Measurements from ENCODE around the gene CAPNS2.
A peak's percentile ranks its signal among the peaks of the same experiment; 100 is the strongest.

CAPNS2 gene

DNA sequence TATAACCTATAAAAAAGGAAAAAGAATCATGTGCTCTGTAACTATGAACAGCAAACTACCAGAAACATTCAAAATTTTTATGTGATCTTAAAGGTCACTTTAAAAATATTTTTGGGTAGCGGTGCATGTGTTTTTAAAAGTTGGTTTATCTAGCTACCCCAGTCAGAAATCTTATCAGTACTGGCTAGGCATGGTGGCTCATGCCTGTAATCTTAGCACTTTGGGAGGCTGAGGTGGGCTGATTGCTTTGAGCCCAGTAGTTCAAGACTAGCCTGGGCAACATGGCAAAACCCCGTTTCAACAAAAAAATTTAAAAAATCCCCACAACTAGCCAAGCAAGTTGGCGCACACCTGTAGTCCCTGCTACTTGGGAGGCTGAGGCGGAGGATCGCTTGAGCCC lies 3.7 kb downstream of the CAPNS2 start:
- H3K4me3 ChIP-seq (ENCODE audit: control insufficient read depth, low read depth, low read length): no peak overlapping the region
- TF ChIP-seq, protein P1, sequence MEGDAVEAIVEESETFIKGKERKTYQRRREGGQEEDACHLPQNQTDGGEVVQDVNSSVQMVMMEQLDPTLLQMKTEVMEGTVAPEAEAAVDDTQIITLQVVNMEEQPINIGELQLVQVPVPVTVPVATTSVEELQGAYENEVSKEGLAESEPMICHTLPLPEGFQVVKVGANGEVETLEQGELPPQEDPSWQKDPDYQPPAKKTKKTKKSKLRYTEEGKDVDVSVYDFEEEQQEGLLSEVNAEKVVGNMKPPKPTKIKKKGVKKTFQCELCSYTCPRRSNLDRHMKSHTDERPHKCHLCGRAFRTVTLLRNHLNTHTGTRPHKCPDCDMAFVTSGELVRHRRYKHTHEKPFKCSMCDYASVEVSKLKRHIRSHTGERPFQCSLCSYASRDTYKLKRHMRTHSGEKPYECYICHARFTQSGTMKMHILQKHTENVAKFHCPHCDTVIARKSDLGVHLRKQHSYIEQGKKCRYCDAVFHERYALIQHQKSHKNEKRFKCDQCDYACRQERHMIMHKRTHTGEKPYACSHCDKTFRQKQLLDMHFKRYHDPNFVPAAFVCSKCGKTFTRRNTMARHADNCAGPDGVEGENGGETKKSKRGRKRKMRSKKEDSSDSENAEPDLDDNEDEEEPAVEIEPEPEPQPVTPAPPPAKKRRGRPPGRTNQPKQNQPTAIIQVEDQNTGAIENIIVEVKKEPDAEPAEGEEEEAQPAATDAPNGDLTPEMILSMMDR (conservative IDR thresholded peaks at IDR 0.05; ENCODE audit: control insufficient read depth, insufficient read depth, low read depth, low read length): no peak
- no peak for DNase-seq (ENCODE audit: low read depth)

DNA sequence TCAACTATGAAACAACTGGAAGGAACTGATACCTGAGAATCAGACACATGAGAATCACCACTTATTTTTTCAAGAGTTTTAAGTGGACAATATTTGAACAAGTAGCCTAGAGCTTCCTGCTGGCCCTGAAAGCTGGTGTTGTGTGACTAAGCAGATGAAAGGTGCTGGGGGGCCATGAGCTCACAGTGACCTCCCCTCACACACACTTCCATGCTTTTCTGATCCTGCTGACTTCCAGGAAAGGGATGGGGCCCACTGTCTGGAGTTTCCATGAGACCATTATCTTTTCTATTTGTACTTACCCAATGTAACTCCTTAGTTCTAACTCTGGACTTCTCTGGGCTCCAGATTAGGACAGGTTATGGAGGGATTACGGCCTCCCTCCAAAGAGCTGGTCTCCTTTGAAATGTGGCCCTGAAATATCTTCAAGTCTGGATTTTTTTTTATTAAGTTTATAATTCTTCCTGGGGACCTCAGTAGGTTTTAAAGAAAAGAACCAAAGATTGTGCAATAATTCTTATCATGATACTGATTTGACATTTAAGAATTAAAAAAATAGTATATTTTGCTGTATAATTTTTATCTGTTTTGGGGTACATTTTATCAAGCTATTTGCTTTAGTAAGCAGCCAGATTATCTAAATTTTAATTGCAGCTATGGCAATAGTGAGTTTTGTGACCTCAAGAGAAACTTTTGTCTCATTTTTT lies 4.9 kb downstream of the CAPNS2 start:
- TF ChIP-seq, protein P1 (conservative IDR thresholded peaks at IDR 0.05; ENCODE audit: control insufficient read depth, insufficient read depth, low read depth, low read length): no peak
- DNase-seq (ENCODE audit: low read depth): no peak
- H3K4me3 ChIP-seq (ENCODE audit: control insufficient read depth, low read depth, low read length): no peak overlapping the region

DNA sequence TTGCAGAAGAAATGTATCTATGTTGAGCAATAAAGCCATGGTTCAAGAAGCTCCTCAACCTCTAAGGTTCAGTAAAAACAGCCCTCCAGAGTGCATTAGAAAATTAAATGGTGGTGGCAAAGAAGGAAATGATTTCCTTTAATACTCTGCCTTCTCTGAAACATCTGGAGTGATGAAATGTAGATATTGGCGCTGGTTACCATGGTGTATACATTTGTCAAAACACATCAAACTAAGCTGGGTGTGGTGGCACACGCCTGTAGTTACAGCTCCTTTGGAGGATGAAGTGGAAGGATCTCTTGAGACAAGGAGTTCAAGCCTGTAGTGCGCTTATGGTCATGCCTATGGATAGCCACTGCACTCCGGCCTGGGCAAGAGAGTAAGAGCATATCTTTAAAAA lies 6.0 kb downstream of the CAPNS2 start:
- DNase-seq (ENCODE audit: low read depth): peak; percentile 33
- H3K4me3 ChIP-seq (ENCODE audit: control insufficient read depth, low read depth, low read length): no peak overlapping the region
- TF ChIP-seq, protein P1 (conservative IDR thresholded peaks at IDR 0.05; ENCODE audit: control insufficient read depth, insufficient read depth, low read depth, low read length): no peak

GRCh38 chr16:55574811-55575210 lies 8.3 kb downstream of the CAPNS2 start:
- TF ChIP-seq, protein P1 (conservative IDR thresholded peaks at IDR 0.05; ENCODE audit: control insufficient read depth, insufficient read depth, low read depth, low read length): no peak
- DNase-seq (ENCODE audit: low read depth): no peak
- no peak overlapping the region for H3K4me3 ChIP-seq (ENCODE audit: control insufficient read depth, low read depth, low read length)

DNA sequence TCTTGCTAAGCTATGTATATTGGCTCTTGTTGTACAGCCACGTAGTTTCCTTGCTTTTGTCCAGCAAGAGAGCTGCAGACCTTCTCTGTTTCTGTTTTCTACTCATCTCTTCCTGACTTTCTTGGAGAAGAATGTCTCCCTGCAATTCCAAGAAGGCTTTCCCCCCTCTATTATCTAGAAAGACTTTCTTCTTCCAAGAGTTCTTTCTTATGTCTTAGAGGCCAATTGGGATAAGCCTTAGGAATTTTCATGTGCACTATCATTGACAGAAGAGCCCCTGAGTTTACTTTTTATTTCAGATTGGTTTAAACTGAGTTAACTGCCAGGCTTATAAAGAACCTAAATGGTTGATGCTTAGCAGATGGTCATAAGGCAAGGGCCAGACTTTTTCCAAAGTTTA lies 9.0 kb downstream of the CAPNS2 start:
- TF ChIP-seq, protein P1 (conservative IDR thresholded peaks at IDR 0.05; ENCODE audit: control insufficient read depth, insufficient read depth, low read depth, low read length): no peak
- DNase-seq (ENCODE audit: low read depth): no peak
- H3K4me3 ChIP-seq (ENCODE audit: control insufficient read depth, low read depth, low read length): no peak overlapping the region

- no peak overlapping the region for H3K4me3 ChIP-seq (ENCODE audit: control insufficient read depth, low read depth, low read length)
- TF ChIP-seq, protein P1 (conservative IDR thresholded peaks at IDR 0.05; ENCODE audit: control insufficient read depth, insufficient read depth, low read depth, low read length): no peak
- DNase-seq (ENCODE audit: low read depth): no peak
Measured at GRCh38 chr16:55576384-55576783, 9.9 kb downstream of the CAPNS2 start.
